Esophagus mucosa (tissue), 1 donor: Measurements from ENCODE around the gene TPMT. TPM values are rescaled to one million over a fixed set of nuclear protein-coding genes. Genes with fewer than 3 reads are reported as not detected.

Source experiments
- ATAC-seq: fragments of 200-7000 bp; cut with Tn5 transposase; one replicate; pipeline ENCODE4 v1.9.1; 2020
- total RNA-seq: library from RNA; stranded (reverse); gene quantifications from one replicate; pipeline ENCODE4 v1.2.4, GENCODE V29; 2023
- donor health status: DM: yes; HTN: yes; CAD: no.

The TPMT gene
- total RNA-seq, 1 donor from 2014 or later: 8.4 TPM

DNA sequence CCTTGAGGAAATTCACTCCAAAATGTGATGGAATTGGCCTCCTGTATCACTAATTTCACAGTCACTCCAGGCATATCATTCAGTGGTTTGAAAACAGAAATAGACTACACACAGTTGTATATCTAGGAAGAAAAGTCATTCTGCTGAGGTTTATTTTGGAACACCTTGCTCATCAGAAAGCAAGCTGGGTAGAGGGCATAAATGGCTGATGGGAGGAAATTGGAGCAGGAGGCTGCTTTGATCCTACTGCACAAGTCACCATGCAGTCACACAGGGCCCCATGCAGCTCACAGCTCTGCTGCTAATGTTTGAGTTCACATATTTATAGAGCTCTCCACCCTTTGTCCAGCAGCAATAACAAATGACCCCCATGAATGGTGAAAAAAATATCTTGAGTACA is 44.7 kb downstream of the TPMT start:
- no peak for ATAC-seq

- no peak for ATAC-seq
Observed at GRCh38 chr6:18107061-18107460, 47.8 kb downstream of the TPMT start.

DNA sequence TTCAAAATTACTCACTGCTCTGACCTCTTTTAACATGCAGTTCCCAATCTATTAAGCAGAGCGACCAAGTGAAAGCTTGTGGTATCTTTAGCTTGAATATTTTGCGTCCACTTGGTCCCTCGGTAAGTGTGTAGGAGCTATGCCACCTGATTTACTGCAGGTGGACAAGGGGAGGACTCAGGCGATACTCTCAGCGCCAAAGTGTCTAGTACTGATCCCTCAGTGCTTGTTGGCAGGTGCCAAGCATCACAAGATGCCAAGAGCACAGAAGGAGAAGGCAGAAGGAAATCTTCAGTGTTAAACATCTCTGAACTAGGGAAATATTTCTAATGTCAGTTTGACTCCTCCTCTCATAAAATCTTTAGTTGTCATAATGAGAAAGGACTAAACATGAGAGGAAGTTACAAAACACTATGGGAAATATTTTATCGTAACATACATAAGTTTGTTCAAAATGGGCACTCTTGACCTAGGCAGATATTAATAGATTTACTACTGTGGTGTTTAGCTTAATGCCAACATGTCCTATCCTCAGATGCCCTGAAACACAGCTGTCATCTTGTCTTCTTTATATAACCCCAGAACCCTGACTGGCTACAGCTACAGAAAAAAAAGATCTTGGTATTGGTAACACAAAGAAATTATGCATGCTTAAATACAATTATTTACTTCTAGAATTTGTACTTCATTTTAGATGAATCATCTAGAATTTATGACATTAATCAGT is 51.9 kb downstream of the TPMT start:
- ATAC-seq: no peak

DNA sequence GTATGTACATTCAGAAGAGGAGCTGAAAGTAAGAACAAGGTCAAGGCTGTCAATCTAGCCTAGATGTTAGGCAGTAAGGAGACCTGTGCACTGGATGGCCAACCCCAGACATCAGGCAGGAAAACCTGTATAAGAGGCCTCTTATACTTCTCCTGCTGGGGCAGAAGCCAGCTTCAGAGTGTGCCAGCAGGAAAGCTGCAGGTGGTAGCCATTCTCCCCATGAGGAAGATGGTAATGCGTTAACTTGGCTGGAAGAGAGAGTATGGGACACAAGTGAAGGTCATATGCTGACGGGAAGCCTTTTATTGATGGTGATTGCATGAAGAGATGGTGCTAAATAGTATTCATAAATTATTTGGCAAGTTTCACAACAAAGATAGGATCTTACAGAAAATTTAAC is 53.0 kb downstream of the TPMT start:
- ATAC-seq: no peak

- no peak for ATAC-seq
Observed at GRCh38 chr6:18101271-18101670, 53.6 kb downstream of the TPMT start.

GRCh38 chr6:18100296-18100695 is 54.6 kb downstream of the TPMT start:
- ATAC-seq: no peak

- no peak for ATAC-seq
Observed at GRCh38 chr6:18099511-18099910, 55.4 kb downstream of the TPMT start.

DNA sequence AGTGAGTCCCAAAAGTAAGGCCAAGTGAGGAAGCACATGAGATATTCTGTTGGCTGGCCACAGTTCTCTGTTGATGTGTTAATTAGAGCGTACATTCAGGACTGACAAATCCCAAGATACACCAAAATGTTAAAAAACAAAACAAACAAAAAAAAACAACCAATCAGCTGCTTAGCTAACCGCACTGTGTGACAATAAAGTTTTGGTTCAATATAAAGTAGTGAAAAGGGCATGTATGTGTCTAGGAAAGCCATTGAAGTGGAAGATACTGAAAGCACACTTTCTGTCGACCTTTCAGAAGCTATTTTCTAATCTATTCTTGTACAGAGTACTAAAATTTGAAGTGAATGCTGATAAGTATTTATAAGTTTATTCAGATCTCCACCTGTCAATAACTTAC is 58.5 kb downstream of the TPMT start:
- no peak for ATAC-seq

DNA sequence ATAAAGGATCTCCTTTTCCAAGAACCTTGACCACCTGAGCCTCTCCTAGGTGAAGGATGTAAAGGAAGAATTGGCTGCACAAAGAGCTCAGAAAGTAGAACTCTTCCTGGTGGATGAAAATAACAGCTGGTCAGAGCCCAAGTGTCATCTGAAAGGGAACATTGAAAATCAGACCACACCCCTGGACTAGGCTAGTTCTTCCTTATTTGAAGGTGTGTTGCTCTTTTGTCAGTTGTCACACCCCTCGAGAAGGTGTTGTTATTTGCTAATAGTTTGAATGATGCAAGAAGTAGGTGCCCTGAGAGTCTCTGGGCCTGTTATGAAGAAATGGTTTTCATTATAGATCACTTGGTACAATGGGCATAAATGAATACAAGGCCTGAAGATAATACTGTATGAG is 63.5 kb downstream of the TPMT start:
- ATAC-seq: peak; percentile 91

- ATAC-seq: no peak
Observed at GRCh38 chr6:18090349-18090786, 64.5 kb downstream of the TPMT start.

- ATAC-seq: no peak
Observed at GRCh38 chr6:18088419-18089296, 66.2 kb downstream of the TPMT start.

DNA sequence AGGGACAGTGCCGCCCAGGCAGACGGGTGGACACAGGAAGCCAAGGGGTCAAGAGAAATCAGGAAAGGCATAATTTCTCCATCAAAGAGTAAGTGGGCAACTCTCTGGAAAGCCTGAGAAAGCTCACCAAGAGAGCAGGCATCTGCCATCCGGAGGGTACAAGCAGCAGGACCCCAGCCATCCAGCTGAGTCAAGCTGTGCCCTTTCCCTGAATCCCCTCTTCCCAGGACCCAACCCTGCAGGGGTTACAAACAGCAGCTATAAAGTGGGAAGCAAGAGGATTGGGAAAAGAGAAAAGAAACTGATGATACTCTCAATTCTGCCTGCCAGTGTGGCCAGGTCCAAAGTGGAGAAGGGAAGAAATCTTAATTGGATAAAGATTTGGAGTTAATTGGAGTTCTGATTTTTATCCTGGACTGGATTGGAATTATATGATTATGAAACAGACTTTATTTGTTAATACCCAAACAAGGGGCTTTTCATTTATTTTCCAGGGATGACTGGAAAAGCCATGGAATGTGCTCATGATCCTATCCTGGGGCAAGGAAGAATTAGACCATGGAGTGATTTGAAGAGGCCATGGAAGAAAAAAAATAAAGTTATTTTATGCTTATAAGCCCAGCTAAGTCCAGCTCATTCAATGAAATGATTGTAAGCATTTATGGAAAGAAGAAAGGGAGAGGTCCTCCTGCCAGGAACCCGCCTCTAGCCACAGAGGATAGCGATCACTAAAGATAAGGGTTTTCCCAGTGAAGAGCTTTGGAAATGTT is 67.3 kb downstream of the TPMT start:
- ATAC-seq: no peak

GRCh38 chr6:18081025-18081668 is 73.7 kb downstream of the TPMT start:
- ATAC-seq: no peak

DNA sequence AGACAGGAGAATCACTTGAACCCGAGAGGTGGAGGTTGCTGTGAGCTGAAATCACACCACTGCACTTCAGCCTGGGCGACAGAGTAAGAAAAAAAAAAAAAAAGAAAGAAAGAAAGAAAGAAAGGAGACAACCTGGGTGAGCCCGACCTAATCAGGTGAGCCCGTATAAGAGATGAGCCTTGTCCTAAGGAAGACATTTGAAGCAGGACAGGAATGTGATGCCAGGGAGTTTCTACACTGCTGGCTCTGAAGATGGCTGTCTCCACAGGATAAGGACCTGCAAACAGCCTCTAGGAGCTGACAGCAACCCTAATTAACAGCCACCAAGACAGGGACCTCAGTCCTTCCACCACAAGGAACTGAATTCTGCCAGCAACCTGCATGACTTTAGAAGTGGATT is 74.3 kb downstream of the TPMT start:
- no peak for ATAC-seq

DNA sequence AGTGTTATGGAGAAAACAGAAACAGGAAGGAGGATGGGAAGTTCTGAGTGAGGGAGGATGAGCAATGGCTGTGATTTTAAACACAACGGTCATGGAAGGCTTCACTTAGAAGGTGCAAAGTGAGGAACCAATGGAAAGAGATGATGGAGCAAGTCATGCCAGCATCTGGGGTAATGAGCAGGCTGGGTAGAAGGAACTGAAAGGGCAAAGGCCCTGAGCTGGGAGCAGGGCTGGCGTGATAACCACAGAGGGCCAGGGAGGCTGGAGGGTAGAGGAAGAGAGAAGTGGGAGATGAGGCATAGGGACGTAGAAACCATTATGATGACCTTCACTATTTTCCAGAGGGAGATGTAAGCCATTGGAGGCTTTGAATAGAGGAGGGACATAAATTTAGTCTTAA is 76.0 kb downstream of the TPMT start:
- ATAC-seq: no peak

Other genes starting within 250 kb of the TPMT start
- gene KIF13A, start 167.4 kb downstream of the TPMT start, total RNA-seq: 16.5 TPM
- gene NHLRC1, start 32.4 kb downstream of the TPMT start, total RNA-seq: 0.96 TPM
- 20.8 TPM for gene KDM1B, start 345 bp upstream of the TPMT start, total RNA-seq
- 69.1 TPM for gene DEK, start 109.5 kb upstream of the TPMT start, total RNA-seq
- 21.6 TPM for gene RNF144B, start 232.3 kb upstream of the TPMT start, total RNA-seq